Astrocyte (in vitro differentiated cells and primary cell): ENCODE results near the gene LPAR3.

ENCODE experiments used
- CTCF ChIP-seq: IDR thresholded peaks from 2 replicates; pipeline ENCODE4 v1.5.1; 2011; ENCODE audit warnings: low read depth, mild to moderate bottlenecking, inconsistent platforms, low read length, moderate library complexity; ENCODE audit not compliant: insufficient read depth
- EZH2 ChIP-seq: IDR thresholded peaks from 2 replicates; pipeline ENCODE4 v1.6.1; 2012; ENCODE audit warnings: mild to moderate bottlenecking, low read length, inconsistent platforms; ENCODE audit not compliant: insufficient read depth

GRCh38 chr1:84853741-84854721 lies 39.0 kb downstream of the LPAR3 start:
- no peak for TF ChIP-seq CTCF
- no peak for TF ChIP-seq EZH2
